ENCODE measurements around the gene SLC37A2. TPM values are rescaled to one million over a fixed set of nuclear protein-coding genes. Genes with fewer than 3 reads are reported as not detected.
"Not testable (repeated sequence)": the region's sequence is repeated elsewhere in the genome, so short reads cannot be mapped to it uniquely, and the experiment has no call there.

SLC37A2 gene
- total RNA-seq: 2.4 TPM
- long read RNA-seq, partial matches to known transcripts: 0 of 1 reads
- long read RNA-seq, other reads (novel, unspliced or antisense): 0 of 1 reads

DNA sequence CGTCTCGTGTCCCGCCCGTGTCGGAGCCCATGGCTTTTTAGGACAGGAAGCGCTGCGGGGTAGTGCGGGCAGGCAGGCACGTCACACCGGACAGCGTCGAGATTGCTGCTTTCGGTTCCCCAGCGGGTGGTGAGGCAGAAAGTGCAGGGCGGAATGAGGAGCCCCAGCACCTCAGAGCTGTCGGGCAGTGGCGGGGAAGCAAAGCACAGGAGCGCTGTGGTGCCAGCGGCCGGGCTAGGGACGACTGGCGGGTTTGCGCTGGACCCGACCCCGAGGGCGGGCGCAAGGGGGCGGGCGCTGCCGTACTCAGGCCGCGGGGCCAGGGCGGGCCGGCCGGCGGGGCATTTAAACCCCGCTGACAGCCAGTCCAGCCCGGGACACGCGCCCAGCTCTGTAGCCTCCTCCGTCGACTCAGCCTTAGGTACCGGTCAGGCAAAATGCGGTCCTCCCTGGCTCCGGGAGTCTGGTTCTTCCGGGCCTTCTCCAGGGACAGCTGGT is at the start of gene SLC37A2:
SLC37A2 (plus strand) TSS at position 375 of the 498 bp plus-strand sequence; CDS start at position 438, 63 bp downstream.
- intact Hi-C loops (cut with micrococcal nuclease): no loop called here
- TF ChIP-seq, protein P1, sequence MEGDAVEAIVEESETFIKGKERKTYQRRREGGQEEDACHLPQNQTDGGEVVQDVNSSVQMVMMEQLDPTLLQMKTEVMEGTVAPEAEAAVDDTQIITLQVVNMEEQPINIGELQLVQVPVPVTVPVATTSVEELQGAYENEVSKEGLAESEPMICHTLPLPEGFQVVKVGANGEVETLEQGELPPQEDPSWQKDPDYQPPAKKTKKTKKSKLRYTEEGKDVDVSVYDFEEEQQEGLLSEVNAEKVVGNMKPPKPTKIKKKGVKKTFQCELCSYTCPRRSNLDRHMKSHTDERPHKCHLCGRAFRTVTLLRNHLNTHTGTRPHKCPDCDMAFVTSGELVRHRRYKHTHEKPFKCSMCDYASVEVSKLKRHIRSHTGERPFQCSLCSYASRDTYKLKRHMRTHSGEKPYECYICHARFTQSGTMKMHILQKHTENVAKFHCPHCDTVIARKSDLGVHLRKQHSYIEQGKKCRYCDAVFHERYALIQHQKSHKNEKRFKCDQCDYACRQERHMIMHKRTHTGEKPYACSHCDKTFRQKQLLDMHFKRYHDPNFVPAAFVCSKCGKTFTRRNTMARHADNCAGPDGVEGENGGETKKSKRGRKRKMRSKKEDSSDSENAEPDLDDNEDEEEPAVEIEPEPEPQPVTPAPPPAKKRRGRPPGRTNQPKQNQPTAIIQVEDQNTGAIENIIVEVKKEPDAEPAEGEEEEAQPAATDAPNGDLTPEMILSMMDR (IDR thresholded peaks at IDR 0.05; ENCODE audit: borderline replicate concordance): peak; percentile 43
- H3K4me3 ChIP-seq: peak within 1 kb of the TSS; percentile 73
- DNase-seq: peak; percentile 70
- peak within 1 kb of the TSS; percentile 25 for H3K27ac ChIP-seq (replicated peaks)
- H3K4me1 ChIP-seq: peaks cover 11% of the 10 kb centered on the region
- H3K9me3 ChIP-seq (replicated peaks): no peaks in the 10 kb centered on the region
- peaks cover 40% of the 10 kb centered on the region for H3K27me3 ChIP-seq (ENCODE audit: low read depth)
- no peaks in the 10 kb centered on the region for H3K36me3 ChIP-seq

DNA sequence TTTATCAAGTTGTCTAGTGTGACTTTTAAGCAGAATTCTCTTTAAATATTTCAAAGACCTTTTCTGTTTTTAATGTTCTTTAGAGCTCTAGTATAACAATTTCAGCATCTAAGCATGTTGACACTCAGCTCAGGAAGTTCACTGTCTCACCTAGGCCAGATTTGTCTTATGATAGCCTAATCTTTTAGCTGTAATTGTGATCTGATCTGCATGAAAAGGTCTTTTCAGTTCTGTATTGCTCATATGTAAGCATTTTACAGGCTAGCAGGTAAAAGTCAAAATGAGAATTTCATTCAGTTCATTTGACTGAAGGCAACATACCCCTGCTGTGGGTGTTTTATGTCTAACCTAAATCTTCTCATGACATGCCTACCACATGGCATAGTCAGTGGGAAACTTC is 46.7 kb upstream of the SLC37A2 start:
- Histone ChIP-seq H3K4me1 (no peaks in the 10 kb centered on the region), H3K36me3 (no peaks in the 10 kb centered on the region), H3K4me3 (no peak overlapping the region), H3K27me3 (ENCODE audit: low read depth) (no peaks in the 10 kb centered on the region), H3K27ac (replicated peaks) (no peak overlapping the region), H3K9me3 (replicated peaks) (peaks cover 19% of the 10 kb centered on the region)
- DNase-seq: no peak
- TF ChIP-seq, protein P1 (IDR thresholded peaks at IDR 0.05; ENCODE audit: borderline replicate concordance): no peak
- intact Hi-C loops (cut with micrococcal nuclease): no loop called here

DNA sequence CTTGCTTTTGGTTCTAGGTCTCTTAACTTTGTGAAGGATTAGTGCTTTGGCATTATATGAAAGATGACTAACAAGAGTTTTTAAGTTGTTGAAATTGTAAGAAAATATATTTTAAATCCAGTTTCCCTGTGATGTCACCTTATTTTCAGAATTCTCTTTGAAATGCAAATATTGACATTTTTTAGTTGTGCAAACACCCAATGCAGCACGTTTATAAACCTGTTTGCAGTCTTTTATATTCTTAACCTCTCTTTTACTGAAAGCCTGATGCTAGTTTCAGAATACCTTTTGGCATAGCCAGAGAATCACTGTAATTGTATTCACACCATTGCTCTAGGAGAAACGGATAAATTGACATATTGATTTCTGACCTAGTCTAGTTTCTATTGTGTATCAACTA is 42.8 kb upstream of the SLC37A2 start:
- intact Hi-C loops (cut with micrococcal nuclease): no loop called here
- H3K9me3 ChIP-seq (replicated peaks): peaks cover 5% of the 10 kb centered on the region

DNA sequence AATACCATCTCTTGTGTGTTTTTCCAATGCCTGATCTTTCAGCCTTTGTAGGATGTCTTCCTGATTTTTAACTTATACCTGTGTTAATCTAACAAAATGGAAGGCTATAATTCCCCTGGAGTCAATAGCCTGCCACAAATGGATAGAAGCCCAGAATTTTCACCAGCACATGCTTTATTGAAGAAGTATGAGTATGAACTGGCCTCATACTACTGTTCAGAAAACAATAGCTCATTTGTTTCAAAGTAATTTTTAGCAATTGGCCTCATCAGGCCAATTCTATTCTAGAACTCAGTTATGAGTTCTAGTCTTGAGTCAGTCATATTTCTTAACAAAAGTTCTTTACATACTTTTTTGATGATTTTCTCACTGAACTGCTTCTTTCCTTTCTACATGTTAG is 40.6 kb upstream of the SLC37A2 start:
- TF ChIP-seq, protein P1 (IDR thresholded peaks at IDR 0.05; ENCODE audit: borderline replicate concordance): no peak

More for the DNA sequence above, 42.8 kb upstream of the SLC37A2 start:
- Histone ChIP-seq H3K4me1 (no peaks in the 10 kb centered on the region), H3K36me3 (no peaks in the 10 kb centered on the region), H3K4me3 (no peak overlapping the region), H3K27me3 (ENCODE audit: low read depth) (no peaks in the 10 kb centered on the region), H3K27ac (replicated peaks) (no peak overlapping the region)
- no peak for DNase-seq
- TF ChIP-seq, protein P1 (IDR thresholded peaks at IDR 0.05; ENCODE audit: borderline replicate concordance): no peak

DNA sequence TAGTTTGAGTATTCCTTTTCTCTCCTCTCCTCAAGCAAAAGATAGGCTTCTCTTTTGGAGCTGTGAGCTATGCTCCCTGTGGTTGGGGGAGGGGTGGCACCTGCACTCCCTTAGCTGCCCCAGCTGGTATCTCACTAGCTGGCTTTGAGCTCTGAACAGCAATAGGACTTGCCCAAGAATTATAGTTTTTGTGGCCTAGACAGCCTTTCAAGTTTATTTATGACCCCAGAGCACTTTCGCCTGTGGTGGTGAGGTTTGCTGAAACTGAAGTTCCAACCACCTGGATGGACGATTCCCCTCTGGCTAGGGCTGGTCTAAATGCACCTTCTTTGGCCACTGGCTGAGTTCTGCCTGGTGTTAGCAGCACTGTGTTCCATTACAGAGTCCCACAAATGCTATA is 37.1 kb upstream of the SLC37A2 start:
- Histone ChIP-seq H3K4me3 (no peak overlapping the region), H3K36me3 (no peaks in the 10 kb centered on the region), H3K27ac (replicated peaks) (no peak overlapping the region), H3K4me1 (no peaks in the 10 kb centered on the region), H3K27me3 (ENCODE audit: low read depth) (no peaks in the 10 kb centered on the region), H3K9me3 (replicated peaks) (peaks cover 10% of the 10 kb centered on the region)
- TF ChIP-seq, protein P1 (IDR thresholded peaks at IDR 0.05; ENCODE audit: borderline replicate concordance): no peak
- no peak for DNase-seq
- intact Hi-C loops (cut with micrococcal nuclease): no loop called here

More for the DNA sequence above, 40.6 kb upstream of the SLC37A2 start:
- no peak overlapping the region for H3K27ac ChIP-seq (replicated peaks)
- H3K4me1 ChIP-seq: no peaks in the 10 kb centered on the region
- no peak overlapping the region for H3K4me3 ChIP-seq
- H3K9me3 ChIP-seq (replicated peaks): no peaks in the 10 kb centered on the region
- H3K36me3 ChIP-seq: no peaks in the 10 kb centered on the region
- DNase-seq: no peak
- no peaks in the 10 kb centered on the region for H3K27me3 ChIP-seq (ENCODE audit: low read depth)
- intact Hi-C loops (cut with micrococcal nuclease): no loop called here

DNA sequence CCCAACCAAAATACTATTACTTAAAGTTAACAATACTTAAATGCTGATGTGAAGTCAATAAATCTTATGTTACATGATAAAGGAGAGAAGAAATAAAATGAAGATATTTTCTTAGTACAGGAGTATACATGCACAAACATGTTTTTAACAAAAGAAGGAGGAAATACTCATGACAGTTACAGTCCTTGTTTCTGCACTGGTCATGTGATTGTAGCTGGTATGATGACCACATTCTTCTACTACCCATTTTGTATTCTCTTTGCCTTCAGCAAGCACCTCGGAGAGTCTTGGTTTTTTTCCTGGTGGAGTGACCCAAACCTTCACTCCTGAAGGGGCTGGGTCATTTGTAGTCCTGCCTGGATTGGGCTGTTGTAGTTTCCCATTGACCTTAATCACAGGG is 33.7 kb upstream of the SLC37A2 start:
- H3K27me3 ChIP-seq (ENCODE audit: low read depth); H3K4me3 ChIP-seq; H3K27ac ChIP-seq (replicated peaks); intact Hi-C loops (cut with micrococcal nuclease); H3K4me1 ChIP-seq; H3K36me3 ChIP-seq; DNase-seq: not testable (repeated sequence)
- H3K9me3 ChIP-seq (replicated peaks): peaks cover 23% of the 10 kb centered on the region
